Neural cell (in vitro differentiated cells): ENCODE results near the gene PARD3B. TPM values are rescaled to one million over a fixed set of nuclear protein-coding genes. Genes with fewer than 3 reads are reported as not detected.

ENCODE experiments used
- H2AFZ ChIP-seq: fragments of 200-600, 300-800 bp; sonication (generic), shearing (Covaris generic); 2 replicates; pipeline ENCODE4 v1.6.0; 2014; ENCODE audit warnings: low read depth, mild to moderate bottlenecking, antibody characterized with exemption, low read length, moderate library complexity
- H3F3A ChIP-seq: fragments of 200-600 bp; shearing (Covaris generic); 2 replicates; pipeline ENCODE4 v1.6.1; 2016; ENCODE audit warnings: mild to moderate bottlenecking, moderate library complexity, mixed read lengths, antibody characterized with exemption, low read length; ENCODE audit not compliant: insufficient read depth, poor library complexity, severe bottlenecking
- H3K27ac ChIP-seq: fragments of 200-600, 300-800 bp; sonication (generic), shearing (Covaris generic); 2 replicates; pipeline ENCODE4 v1.5.1; 2014; ENCODE audit warnings: mild to moderate bottlenecking, low read length, moderate library complexity
- H3K27me3 ChIP-seq: fragments of 300-800, 200-600 bp; sonication (generic), shearing (Covaris generic); 2 replicates; pipeline ENCODE4 v1.6.0; 2014; ENCODE audit warnings: mild to moderate bottlenecking, low read depth, low read length, moderate library complexity; ENCODE audit not compliant: insufficient read depth
- H3K36me3 ChIP-seq: fragments of 300-800, 200-600 bp; sonication (generic), shearing (Covaris generic); 2 replicates; pipeline ENCODE4 v1.5.1; 2014; ENCODE audit warnings: mild to moderate bottlenecking, antibody characterized with exemption, low read length, moderate library complexity; ENCODE audit not compliant: insufficient read depth
- H3K4me2 ChIP-seq: fragments of 300-800, 200-600 bp; sonication (generic), shearing (Covaris generic); 2 replicates; pipeline ENCODE4 v1.6.0; 2014; ENCODE audit warnings: mild to moderate bottlenecking, low read length
- H3K4me3 ChIP-seq: fragments of 300-800, 200-600 bp; sonication (generic), shearing (Covaris generic); 2 replicates; pipeline ENCODE4 v1.5.1; 2014; ENCODE audit warnings: mild to moderate bottlenecking, low read length, moderate library complexity
- H3K79me2 ChIP-seq: fragments of 200-600 bp; shearing (Covaris generic); replicated peaks from 2 replicates; pipeline ENCODE4 v1.6.0; 2014; ENCODE audit warnings: mild to moderate bottlenecking, low read length, moderate library complexity; ENCODE audit not compliant: insufficient read depth
- H3K9ac ChIP-seq: fragments of 300-800, 200-600 bp; sonication (generic), shearing (Covaris generic); 2 replicates; pipeline ENCODE4 v1.6.1; 2016; ENCODE audit warnings: mild to moderate bottlenecking, low read length, mixed read lengths
- H3K9me2 ChIP-seq: fragments of 200-600 bp; shearing (Covaris generic); 2 replicates; pipeline ENCODE4 v1.6.1; 2016; ENCODE audit warnings: mild to moderate bottlenecking, low read length, mixed read lengths; ENCODE audit not compliant: insufficient read depth
- H3K9me3 ChIP-seq: fragments of 200-600, 300-800 bp; sonication (generic), shearing (Covaris generic); 2 replicates; pipeline ENCODE4 v1.6.1; 2016; ENCODE audit warnings: mild to moderate bottlenecking, mixed run types, low read length, moderate library complexity, mixed read lengths
- H4K20me1 ChIP-seq: fragments of 200-600 bp; shearing (Covaris generic); 2 replicates; pipeline ENCODE4 v1.6.1; 2016; ENCODE audit warnings: mild to moderate bottlenecking, mixed run types; ENCODE audit not compliant: insufficient read depth
- EP300 ChIP-seq: fragments of 450-650 bp; conservative IDR thresholded peaks from 2 replicates; pipeline ENCODE4 v1.6.1; 2014; ENCODE audit warnings: antibody characterized with exemption, mild to moderate bottlenecking, moderate library complexity; ENCODE audit not compliant: poor library complexity, severe bottlenecking
- EZH2 ChIP-seq: fragments of 200-600, 300-800 bp; shearing (Covaris generic), sonication (generic); IDR thresholded peaks from 2 replicates; pipeline ENCODE4 v1.6.1; 2014; ENCODE audit warnings: antibody characterized with exemption, low read length, borderline replicate concordance, mild to moderate bottlenecking; ENCODE audit not compliant: insufficient read depth, poor library complexity, severe bottlenecking
- MXI1 ChIP-seq: fragments of 450-650 bp; conservative IDR thresholded peaks from 2 replicates; pipeline ENCODE4 v1.6.1; 2014; ENCODE audit warnings: antibody characterized with exemption, mild to moderate bottlenecking; ENCODE audit not compliant: poor library complexity, severe bottlenecking
- POLR2AphosphoS5 ChIP-seq: IDR thresholded peaks from 2 replicates; pipeline ENCODE4 v1.6.1; 2012
- RAD21 ChIP-seq: fragments of 450-650 bp; conservative IDR thresholded peaks from 2 replicates; pipeline ENCODE4 v1.6.1; 2014; ENCODE audit warnings: antibody characterized with exemption, mild to moderate bottlenecking, moderate library complexity
- REST ChIP-seq: IDR thresholded peaks from 2 replicates; pipeline ENCODE4 v1.6.1; 2012; ENCODE audit warnings: borderline replicate concordance
- SMC3 ChIP-seq: fragments of 450-650 bp; conservative IDR thresholded peaks from 2 replicates; pipeline ENCODE4 v1.6.1; 2014; ENCODE audit warnings: antibody characterized with exemption, mild to moderate bottlenecking, moderate library complexity; ENCODE audit not compliant: poor library complexity
- TAF1 ChIP-seq: IDR thresholded peaks from 2 replicates; pipeline ENCODE4 v1.6.1; 2012; ENCODE audit warnings: low read depth
- polyA plus RNA-seq: library from polyadenylated mRNA; depleted of rRNA; stranded (reverse); fragments of >200 nt; gene quantifications from 2 replicates; pipeline ENCODE4 v1.2.3, GENCODE V29; 2014
- TF ChIP-seq, protein P1 (sequence below): fragments of 450-650 bp; IDR thresholded peaks from 2 replicates; pipeline ENCODE4 v1.5.1; 2014; ENCODE audit warnings: antibody characterized with exemption, mild to moderate bottlenecking, moderate library complexity; ENCODE audit not compliant: poor library complexity, severe bottlenecking

PARD3B gene
- polyA plus RNA-seq, 1 donor from 2014 or later: 0.54 TPM

GRCh38 chr2:205283736-205284270 is 738.5 kb downstream of the PARD3B start:
- Histone ChIP-seq H4K20me1 (no peaks in the 10 kb centered on the region), H3K4me3 (no peak overlapping the region), H3K27ac (no peak overlapping the region), H3K36me3 (no peaks in the 10 kb centered on the region), H3F3A (no peaks in the 10 kb centered on the region), H3K79me2 (no peaks in the 10 kb centered on the region), H3K9me2 (no peaks in the 10 kb centered on the region), H3K4me2 (no peak overlapping the region), H2AFZ (no peak overlapping the region), H3K27me3 (no peaks in the 10 kb centered on the region), H3K9me3 (no peaks in the 10 kb centered on the region), H3K9ac (peak overlapping the region; percentile 8)
- TF ChIP-seq SMC3: no peak
- no peak for TF ChIP-seq EZH2
- no peak for TF ChIP-seq RAD21
- no peak for TF ChIP-seq EP300
- no peak for TF ChIP-seq TAF1
- TF ChIP-seq POLR2AphosphoS5: no peak
- TF ChIP-seq, protein P1, sequence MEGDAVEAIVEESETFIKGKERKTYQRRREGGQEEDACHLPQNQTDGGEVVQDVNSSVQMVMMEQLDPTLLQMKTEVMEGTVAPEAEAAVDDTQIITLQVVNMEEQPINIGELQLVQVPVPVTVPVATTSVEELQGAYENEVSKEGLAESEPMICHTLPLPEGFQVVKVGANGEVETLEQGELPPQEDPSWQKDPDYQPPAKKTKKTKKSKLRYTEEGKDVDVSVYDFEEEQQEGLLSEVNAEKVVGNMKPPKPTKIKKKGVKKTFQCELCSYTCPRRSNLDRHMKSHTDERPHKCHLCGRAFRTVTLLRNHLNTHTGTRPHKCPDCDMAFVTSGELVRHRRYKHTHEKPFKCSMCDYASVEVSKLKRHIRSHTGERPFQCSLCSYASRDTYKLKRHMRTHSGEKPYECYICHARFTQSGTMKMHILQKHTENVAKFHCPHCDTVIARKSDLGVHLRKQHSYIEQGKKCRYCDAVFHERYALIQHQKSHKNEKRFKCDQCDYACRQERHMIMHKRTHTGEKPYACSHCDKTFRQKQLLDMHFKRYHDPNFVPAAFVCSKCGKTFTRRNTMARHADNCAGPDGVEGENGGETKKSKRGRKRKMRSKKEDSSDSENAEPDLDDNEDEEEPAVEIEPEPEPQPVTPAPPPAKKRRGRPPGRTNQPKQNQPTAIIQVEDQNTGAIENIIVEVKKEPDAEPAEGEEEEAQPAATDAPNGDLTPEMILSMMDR: no peak
- TF ChIP-seq REST: no peak
- TF ChIP-seq MXI1: no peak

DNA sequence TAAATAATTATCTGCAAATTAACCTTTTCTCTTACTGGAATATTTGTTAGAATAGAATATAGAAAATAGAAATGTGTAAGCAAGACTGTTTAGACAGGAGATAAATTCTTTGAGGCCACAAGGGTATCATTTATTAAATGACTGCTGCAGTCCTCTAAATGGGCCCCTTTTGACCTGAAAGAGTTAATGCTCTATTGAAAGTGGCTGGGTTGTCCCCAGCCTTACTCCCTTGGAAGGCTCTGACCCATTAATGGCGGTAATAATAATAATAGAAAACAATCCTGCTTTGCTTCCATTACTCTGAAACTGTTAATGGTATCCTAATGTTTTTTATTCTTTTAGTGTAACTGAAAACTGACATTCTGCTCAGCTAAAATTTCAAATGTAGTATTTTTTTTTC is 739.1 kb downstream of the PARD3B start:
- Histone ChIP-seq H3K36me3 (no peaks in the 10 kb centered on the region), H3K79me2 (no peaks in the 10 kb centered on the region), H3K9ac (no peak overlapping the region), H4K20me1 (no peaks in the 10 kb centered on the region), H3K9me3 (no peaks in the 10 kb centered on the region), H2AFZ (no peak overlapping the region), H3K27ac (no peak overlapping the region), H3K9me2 (no peaks in the 10 kb centered on the region), H3F3A (no peaks in the 10 kb centered on the region), H3K4me3 (no peak overlapping the region), H3K27me3 (no peaks in the 10 kb centered on the region), H3K4me2 (no peak overlapping the region)
- no peak for TF ChIP-seq SMC3
- TF ChIP-seq TAF1: no peak
- TF ChIP-seq, protein P1: no peak
- TF ChIP-seq MXI1: no peak
- TF ChIP-seq POLR2AphosphoS5: no peak
- no peak for TF ChIP-seq REST
- no peak for TF ChIP-seq EZH2
- no peak for TF ChIP-seq RAD21
- TF ChIP-seq EP300: no peak
